Panc1 (cell line): ENCODE results near the gene TIMM44. TPM values are rescaled to one million over a fixed set of nuclear protein-coding genes. Genes with fewer than 3 reads are reported as not detected.
A peak's percentile ranks its signal among the peaks of the same experiment; 100 is the strongest.

Source experiments
- ATAC-seq: fragments of 200-7000 bp; cut with Tn5 transposase; 2 replicates; pipeline ENCODE4 v1.9.1; 2020; ENCODE audit warnings: mild to moderate bottlenecking, moderate library complexity
- BruUV-seq: library from RNA; stranded (reverse); fragments of 400-500 nt; replicated peaks from 2 replicates; lab custom pipeline; 2021; lab: Mats Ljungman, UMichigan
- CTCF ChIA-PET: fragments of 300-600 bp; sonication (Branson Sonifier 250); formaldehyde crosslinking; loops from one replicate; lab custom pipeline; 2022; ENCODE audit warnings: antibody characterized with exemption; lab: Charles Lee
- POLR2A ChIA-PET: fragments of 300-600 bp; sonication (Branson Sonifier 250); formaldehyde crosslinking; loops from one replicate; lab custom pipeline; 2022; ENCODE audit warnings: antibody characterized with exemption; lab: Charles Lee
- DNase-seq: peaks from one replicate; pipeline ENCODE4 v3.0.0-alpha.2; 2010; ENCODE audit warnings: low read depth, low spot score
- H3K27ac ChIP-seq: 2 replicates; pipeline ENCODE4 v1.5.1; 2011; ENCODE audit warnings: mild to moderate bottlenecking, low read length, inconsistent platforms
- H3K27me3 ChIP-seq: fragments of 200-500 bp; sonication (Bioruptor generic); 2 replicates; pipeline ENCODE4 v1.6.0; 2014; ENCODE audit warnings: low read length, inconsistent platforms; ENCODE audit not compliant: control insufficient read depth, insufficient read depth
- H3K36me3 ChIP-seq: fragments of 200-500 bp; sonication (Bioruptor generic); 2 replicates; pipeline ENCODE4 v1.5.1; 2014; ENCODE audit warnings: inconsistent platforms, mild to moderate bottlenecking, low read length, moderate library complexity; ENCODE audit not compliant: control insufficient read depth, insufficient read depth
- H3K4me1 ChIP-seq: 2 replicates; pipeline ENCODE4 v1.5.1; 2011; ENCODE audit warnings: inconsistent platforms, mild to moderate bottlenecking, low read length, moderate library complexity; ENCODE audit not compliant: control insufficient read depth, insufficient read depth
- H3K4me3 ChIP-seq, 2 experiments: 2 replicates each; pipeline ENCODE4 v1.5.1; 2011 to 2012; ENCODE audit warnings: low read depth in 2 of 2, low read length in 2 of 2, mild to moderate bottlenecking in 2 of 2, inconsistent platforms in 1 of 2, moderate library complexity in 1 of 2
- H3K9me3 ChIP-seq: fragments of 200-500 bp; sonication (Bioruptor generic); 2 replicates; pipeline ENCODE4 v1.5.1; 2014; ENCODE audit warnings: low read depth, mild to moderate bottlenecking, inconsistent platforms, low read length, moderate library complexity; ENCODE audit not compliant: control insufficient read depth, insufficient read depth
- CTCF ChIP-seq: fragments of 450-650 bp; IDR thresholded peaks from 2 replicates; pipeline ENCODE4 v1.5.1; 2017; ENCODE audit warnings: mild to moderate bottlenecking
- POLR2AphosphoS5 ChIP-seq: IDR thresholded peaks from 2 replicates; pipeline ENCODE4 v1.6.1; 2012; ENCODE audit warnings: mild to moderate bottlenecking, low read depth, low read length, moderate library complexity
- SIN3A ChIP-seq: IDR thresholded peaks from 2 replicates; pipeline ENCODE4 v1.6.1; 2012; ENCODE audit warnings: low read depth, mild to moderate bottlenecking, low read length, moderate library complexity, borderline replicate concordance; ENCODE audit not compliant: insufficient read depth
- TCF7L2 ChIP-seq: IDR thresholded peaks from 2 replicates; pipeline ENCODE4 v1.6.1; 2011; ENCODE audit warnings: mild to moderate bottlenecking, low read depth, low read length, inconsistent platforms
- in situ Hi-C: cut with HindIII; loops from 2 replicates; pipeline ENCODE4 v1.10.0; 2016; ENCODE audit warnings: low sequenced_read_pairs, low pct_unique_long_range_greater_than_20kb
- intact Hi-C: fragments of 100-400 bp; cut with micrococcal nuclease; formaldehyde crosslinking; loops from one replicate; pipeline ENCODE4 v1.10.0; 2022; ENCODE audit not compliant: unreplicated experiment
- total RNA-seq: library from RNA; stranded (reverse); gene quantifications from one replicate; pipeline ENCODE4 v1.2.1, GENCODE V29; 2021; ENCODE audit not compliant: unreplicated experiment
- TF ChIP-seq, protein P1 (sequence below), 2 experiments: IDR thresholded peaks; 2 replicates each; pipeline ENCODE4 v1.6.1; 2011 to 2012; ENCODE audit warnings: low read depth in 2 of 2, control low read depth in 1 of 2, low read length in 1 of 2, mild to moderate bottlenecking in 1 of 2, moderate library complexity in 1 of 2; ENCODE audit not compliant: insufficient read depth in 1 of 2

TIMM44 gene
- total RNA-seq, 1 experiment from 2014 or later, result 105 TPM

GRCh38 chr19:7879111-7879807 is 64.2 kb downstream of the TIMM44 start:
- no peaks in the 10 kb centered on the region for H3K4me1 ChIP-seq
- TF ChIP-seq POLR2AphosphoS5, result no peak
- TF ChIP-seq CTCF, result no peak
- no peak for TF ChIP-seq SIN3A
- peak; percentile 50 for ATAC-seq
- intact Hi-C loops, result no loop called here
- DNase-seq, result no peak
- in situ Hi-C loops, result no loop called here
- CTCF ChIA-PET, result interaction anchor here (0.6 to 1.5 kb wide), 2 partner anchors 10 to 23 kb away, joined by 5 to 6 read pairs; no protein-coding TSS in a partner anchor
- H3K27ac ChIP-seq, result no peak overlapping the region
- no peak overlapping the region for H3K4me3 ChIP-seq
- no TSS peak for BruUV-seq
- H3K36me3 ChIP-seq, result no peaks in the 10 kb centered on the region
- POLR2A ChIA-PET, result no interaction called here
- H3K9me3 ChIP-seq, result no peaks in the 10 kb centered on the region
- H3K27me3 ChIP-seq, result no peaks in the 10 kb centered on the region

DNA sequence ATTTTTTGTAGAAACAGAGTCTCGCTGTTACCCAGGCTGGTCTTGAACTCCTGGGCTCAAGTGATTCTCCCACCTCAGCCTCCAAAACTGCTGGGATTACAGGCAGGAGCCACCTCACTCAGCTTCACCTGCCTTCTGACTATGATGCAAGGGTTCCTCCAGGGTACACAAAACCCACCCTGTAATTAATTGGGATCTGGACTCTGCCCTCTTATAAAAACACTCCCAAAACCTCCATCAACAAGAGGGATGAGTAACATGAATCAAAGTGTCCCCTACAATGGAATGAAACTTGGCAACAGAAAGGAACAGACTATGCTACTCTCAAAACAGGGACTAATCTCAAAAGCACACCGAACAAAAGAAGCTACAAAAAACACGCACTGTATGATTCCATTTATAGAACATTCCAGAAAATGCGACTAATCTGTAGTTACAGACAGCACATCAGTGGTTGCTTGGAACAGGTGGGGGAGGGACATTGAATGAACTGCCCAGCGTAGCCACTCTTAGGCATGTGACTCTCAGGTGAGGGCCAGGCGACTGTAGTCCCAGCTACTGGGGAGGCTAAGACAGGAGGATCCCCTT is 66.1 kb downstream of the TIMM44 start:
- CTCF ChIA-PET, result no interaction called here
- Histone ChIP-seq H3K4me1 (no peaks in the 10 kb centered on the region), H3K9me3 (no peaks in the 10 kb centered on the region), H3K36me3 (no peaks in the 10 kb centered on the region), H3K4me3 (no peak overlapping the region), H3K27ac (no peak overlapping the region), H3K27me3 (no peaks in the 10 kb centered on the region)
- no TSS peak for BruUV-seq
- DNase-seq (no peak), ATAC-seq (no peak)
- POLR2A ChIA-PET, result no interaction called here
- in situ Hi-C loops (no loop called here), intact Hi-C loops (no loop called here)
- TF ChIP-seq CTCF (no peak), POLR2AphosphoS5 (no peak), TCF7L2 (no peak), SIN3A (no peak)
- TF ChIP-seq, protein P1, sequence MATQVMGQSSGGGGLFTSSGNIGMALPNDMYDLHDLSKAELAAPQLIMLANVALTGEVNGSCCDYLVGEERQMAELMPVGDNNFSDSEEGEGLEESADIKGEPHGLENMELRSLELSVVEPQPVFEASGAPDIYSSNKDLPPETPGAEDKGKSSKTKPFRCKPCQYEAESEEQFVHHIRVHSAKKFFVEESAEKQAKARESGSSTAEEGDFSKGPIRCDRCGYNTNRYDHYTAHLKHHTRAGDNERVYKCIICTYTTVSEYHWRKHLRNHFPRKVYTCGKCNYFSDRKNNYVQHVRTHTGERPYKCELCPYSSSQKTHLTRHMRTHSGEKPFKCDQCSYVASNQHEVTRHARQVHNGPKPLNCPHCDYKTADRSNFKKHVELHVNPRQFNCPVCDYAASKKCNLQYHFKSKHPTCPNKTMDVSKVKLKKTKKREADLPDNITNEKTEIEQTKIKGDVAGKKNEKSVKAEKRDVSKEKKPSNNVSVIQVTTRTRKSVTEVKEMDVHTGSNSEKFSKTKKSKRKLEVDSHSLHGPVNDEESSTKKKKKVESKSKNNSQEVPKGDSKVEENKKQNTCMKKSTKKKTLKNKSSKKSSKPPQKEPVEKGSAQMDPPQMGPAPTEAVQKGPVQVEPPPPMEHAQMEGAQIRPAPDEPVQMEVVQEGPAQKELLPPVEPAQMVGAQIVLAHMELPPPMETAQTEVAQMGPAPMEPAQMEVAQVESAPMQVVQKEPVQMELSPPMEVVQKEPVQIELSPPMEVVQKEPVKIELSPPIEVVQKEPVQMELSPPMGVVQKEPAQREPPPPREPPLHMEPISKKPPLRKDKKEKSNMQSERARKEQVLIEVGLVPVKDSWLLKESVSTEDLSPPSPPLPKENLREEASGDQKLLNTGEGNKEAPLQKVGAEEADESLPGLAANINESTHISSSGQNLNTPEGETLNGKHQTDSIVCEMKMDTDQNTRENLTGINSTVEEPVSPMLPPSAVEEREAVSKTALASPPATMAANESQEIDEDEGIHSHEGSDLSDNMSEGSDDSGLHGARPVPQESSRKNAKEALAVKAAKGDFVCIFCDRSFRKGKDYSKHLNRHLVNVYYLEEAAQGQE (IDR thresholded peaks at IDR 0.05; ENCODE audit: insufficient read depth in 1 of 2, low read depth in 2 of 2, low read length in 1 of 2), result no peak

Other genes starting within 250 kb of the TIMM44 start
- 0.15 TPM for gene FCER2, start 241.5 kb downstream of the TIMM44 start, total RNA-seq
- gene CLEC4G, start 211.6 kb downstream of the TIMM44 start, total RNA-seq, result not detected
- gene CD209, start 196.1 kb downstream of the TIMM44 start, total RNA-seq, result not detected
- gene CLEC4M, start 180.4 kb downstream of the TIMM44 start, total RNA-seq, result not detected
- 6.4 TPM for gene EVI5L, start 113.4 kb downstream of the TIMM44 start, total RNA-seq
- gene PRR36, start 69.3 kb downstream of the TIMM44 start, total RNA-seq, result 3.7 TPM
- 5.0 TPM for gene LRRC8E, start 55.2 kb downstream of the TIMM44 start, total RNA-seq
- gene MAP2K7, start 39.8 kb downstream of the TIMM44 start, total RNA-seq, result 32.9 TPM
- gene TGFBR3L, start 28.8 kb downstream of the TIMM44 start, total RNA-seq, result 12.5 TPM
- gene SNAPC2, start 23.3 kb downstream of the TIMM44 start, total RNA-seq, result 63.0 TPM
- 89.4 TPM for gene CTXN1, start 17.5 kb downstream of the TIMM44 start, total RNA-seq
- gene ELAVL1, start 62.0 kb upstream of the TIMM44 start, total RNA-seq, result 123 TPM
- gene CCL25, start 109.1 kb upstream of the TIMM44 start, total RNA-seq, result not detected
- gene FBN3, start 205.9 kb upstream of the TIMM44 start, total RNA-seq, result 0.10 TPM